ENCODE measurements around the gene FKBP1B.

The FKBP1B gene

DNA sequence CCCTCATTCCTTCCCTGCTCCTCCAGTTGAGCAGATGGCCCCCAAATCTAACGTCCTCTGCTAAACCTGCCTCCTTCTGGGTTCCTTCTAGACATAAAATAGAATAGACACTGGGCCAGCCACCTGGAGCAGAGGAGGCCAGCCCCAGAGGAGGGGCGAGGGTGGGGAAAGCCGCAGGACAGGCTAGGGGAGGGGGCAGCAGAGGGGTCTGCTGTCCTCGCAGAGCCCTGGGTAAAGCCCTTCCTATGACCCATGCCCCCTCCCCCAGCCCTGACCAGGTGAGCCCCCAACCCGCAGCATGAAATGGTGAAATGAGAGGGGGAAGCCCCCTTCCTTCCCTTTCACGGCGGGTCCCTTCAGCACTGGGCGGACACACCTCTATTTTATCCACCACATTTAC is 31.8 kb upstream of the FKBP1B start:
- no peak for DNase-seq
- no peak overlapping the region for H3K4me3 ChIP-seq (ENCODE audit: control insufficient read depth in 1 of 7, extremely low read depth in 1 of 7, insufficient read depth in 4 of 7, low read depth in 2 of 7, low read length in 6 of 7)
- H3K4me1 ChIP-seq (ENCODE audit: control extremely low read depth in 1 of 4, control insufficient read depth in 4 of 4, insufficient read depth in 4 of 4, low read length in 3 of 4) = peaks cover 0 to 9% (median 3%) of the 10 kb centered on the region in 4 experiments
- ChIA-PET CTCF (no interaction called here), POLR2A (no interaction called here)
- WGBS (ENCODE audit: insufficient coverage) = 92% methylated on average over 2 of the region's 8 CpGs
- H3K27me3 ChIP-seq (replicated peaks in 2 of 5; ENCODE audit: control insufficient read depth in 4 of 5, insufficient read depth in 5 of 5, low read length in 4 of 5) = no peaks in the 10 kb centered on the region
- H3K27ac ChIP-seq (ENCODE audit: insufficient read depth in 1 of 2, low read depth in 1 of 2, low read length in 2 of 2, poor library complexity in 1 of 2, severe bottlenecking in 2 of 2) = no peak overlapping the region
- no peaks in the 10 kb centered on the region for H3K9me3 ChIP-seq (ENCODE audit: control extremely low read depth in 1 of 5, control insufficient read depth in 4 of 5, insufficient read depth in 2 of 5, low read depth in 1 of 5, low read length in 4 of 5)
- H3K36me3 ChIP-seq (ENCODE audit: control insufficient read depth in 4 of 4, insufficient read depth in 4 of 4, low read length in 3 of 4) = peaks cover 0 to 7% (median 5%) of the 10 kb centered on the region in 4 experiments

DNA sequence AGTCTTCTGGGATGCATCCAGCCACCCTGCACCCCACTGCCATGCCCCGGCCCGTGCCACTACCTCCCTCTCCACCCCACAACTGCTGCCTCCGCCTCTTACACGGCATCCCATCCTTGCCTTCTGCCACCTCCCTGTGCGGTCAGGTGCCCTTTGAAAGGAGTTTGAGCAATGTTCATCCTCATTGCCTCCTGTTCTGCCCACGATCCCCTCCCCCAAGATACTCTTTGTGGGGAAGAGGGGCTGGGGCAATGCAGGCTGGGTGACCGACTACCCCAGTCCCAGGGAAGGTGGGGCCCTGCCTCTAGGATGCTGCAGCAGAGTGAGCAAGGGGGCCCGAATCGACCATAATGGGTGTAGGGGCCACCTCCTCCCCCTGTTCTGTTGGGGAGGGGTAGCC is 31.3 kb upstream of the FKBP1B start:
- no peak for DNase-seq
- ChIA-PET POLR2A (no interaction called here), CTCF (no interaction called here)
- H3K9me3 ChIP-seq (ENCODE audit: control extremely low read depth in 1 of 5, control insufficient read depth in 4 of 5, insufficient read depth in 2 of 5, low read depth in 1 of 5, low read length in 4 of 5) = no peaks in the 10 kb centered on the region
- peaks cover 0 to 11% (median 8%) of the 10 kb centered on the region in 4 experiments for H3K36me3 ChIP-seq (ENCODE audit: control insufficient read depth in 4 of 4, insufficient read depth in 4 of 4, low read length in 3 of 4)
- 95% methylated on average over 4 of the region's 9 CpGs for WGBS (ENCODE audit: insufficient coverage)
- peaks cover 0 to 4% (median 2%) of the 10 kb centered on the region in 4 experiments for H3K4me1 ChIP-seq (ENCODE audit: control extremely low read depth in 1 of 4, control insufficient read depth in 4 of 4, insufficient read depth in 4 of 4, low read length in 3 of 4)
- H3K27me3 ChIP-seq (replicated peaks in 2 of 5; ENCODE audit: control insufficient read depth in 4 of 5, insufficient read depth in 5 of 5, low read length in 4 of 5) = no peaks in the 10 kb centered on the region
- H3K27ac ChIP-seq (ENCODE audit: insufficient read depth in 1 of 2, low read depth in 1 of 2, low read length in 2 of 2, poor library complexity in 1 of 2, severe bottlenecking in 2 of 2) = no peak overlapping the region
- H3K4me3 ChIP-seq (ENCODE audit: control insufficient read depth in 1 of 7, extremely low read depth in 1 of 7, insufficient read depth in 4 of 7, low read depth in 2 of 7, low read length in 6 of 7) = no peak overlapping the region

DNA sequence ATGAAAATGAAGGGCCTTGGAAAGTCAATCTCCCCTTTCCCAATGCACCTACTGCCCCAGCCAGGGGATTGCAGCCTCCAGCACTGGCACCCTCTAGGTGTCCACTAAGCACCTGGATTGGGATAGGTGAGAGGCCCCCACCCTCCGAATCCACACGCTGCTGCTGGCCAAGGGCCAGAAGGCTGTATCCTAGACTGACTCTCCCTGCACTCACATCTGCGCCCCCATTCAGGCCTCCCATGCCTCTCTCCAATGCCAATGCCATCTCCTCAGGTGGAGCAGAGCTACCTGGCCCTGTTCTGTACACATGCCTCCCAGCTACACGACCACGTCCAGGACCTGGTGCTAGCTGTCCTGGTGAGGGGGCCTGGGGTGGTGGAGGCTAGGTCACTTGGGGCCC is 29.8 kb upstream of the FKBP1B start:
- no peak overlapping the region for H3K4me3 ChIP-seq (ENCODE audit: control insufficient read depth in 1 of 7, extremely low read depth in 1 of 7, insufficient read depth in 4 of 7, low read depth in 2 of 7, low read length in 6 of 7)
- DNase-seq = no peak
- H3K27me3 ChIP-seq (replicated peaks in 2 of 5; ENCODE audit: control insufficient read depth in 4 of 5, insufficient read depth in 5 of 5, low read length in 4 of 5) = no peaks in the 10 kb centered on the region
- no peaks in the 10 kb centered on the region for H3K9me3 ChIP-seq (ENCODE audit: control extremely low read depth in 1 of 5, control insufficient read depth in 4 of 5, insufficient read depth in 2 of 5, low read depth in 1 of 5, low read length in 4 of 5)
- H3K36me3 ChIP-seq (ENCODE audit: control insufficient read depth in 4 of 4, insufficient read depth in 4 of 4, low read length in 3 of 4) = peaks cover 2 to 26% (median 14%) of the 10 kb centered on the region in 4 experiments
- CTCF ChIA-PET = interaction anchor here (1.5 kb wide), 1 partner anchor 8 kb away, joined by 4 read pairs; no protein-coding TSS in a partner anchor
- POLR2A ChIA-PET = no interaction called here
- H3K4me1 ChIP-seq (ENCODE audit: control extremely low read depth in 1 of 4, control insufficient read depth in 4 of 4, insufficient read depth in 4 of 4, low read length in 3 of 4) = peaks cover 0 to 4% (median 2%) of the 10 kb centered on the region in 4 experiments
- no peak overlapping the region for H3K27ac ChIP-seq (ENCODE audit: insufficient read depth in 1 of 2, low read depth in 1 of 2, low read length in 2 of 2, poor library complexity in 1 of 2, severe bottlenecking in 2 of 2)
- 85% methylated on average over 2 of the region's 5 CpGs for WGBS (ENCODE audit: insufficient coverage)

DNA sequence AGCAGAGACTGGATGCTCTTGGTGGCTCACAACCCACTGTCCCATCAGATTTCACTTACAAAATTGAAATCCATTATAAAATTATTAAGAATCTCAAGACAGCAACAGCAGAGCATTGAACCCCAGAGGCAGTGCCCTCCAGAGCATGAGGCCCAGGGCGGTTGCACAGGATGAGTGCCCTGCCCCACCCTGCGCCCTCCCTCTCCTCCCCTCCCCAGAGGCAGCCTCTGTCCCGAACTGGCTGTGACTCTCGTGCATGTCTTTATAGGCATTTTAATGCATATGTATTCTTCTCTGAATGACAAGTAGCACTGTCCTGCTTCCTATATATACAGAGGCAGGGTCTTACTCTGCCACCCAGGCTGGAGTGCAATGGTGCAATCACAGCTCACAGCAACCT is 29.3 kb upstream of the FKBP1B start:
- Histone ChIP-seq H3K9me3 (ENCODE audit: control extremely low read depth in 1 of 5, control insufficient read depth in 4 of 5, insufficient read depth in 2 of 5, low read depth in 1 of 5, low read length in 4 of 5) (no peaks in the 10 kb centered on the region), H3K36me3 (ENCODE audit: control insufficient read depth in 4 of 4, insufficient read depth in 4 of 4, low read length in 3 of 4) (peaks cover 2 to 31% (median 19%) of the 10 kb centered on the region in 4 experiments), H3K4me1 (ENCODE audit: control extremely low read depth in 1 of 4, control insufficient read depth in 4 of 4, insufficient read depth in 4 of 4, low read length in 3 of 4) (peaks cover 0 to 4% (median 2%) of the 10 kb centered on the region in 4 experiments), H3K4me3 (ENCODE audit: control insufficient read depth in 1 of 7, extremely low read depth in 1 of 7, insufficient read depth in 4 of 7, low read depth in 2 of 7, low read length in 6 of 7) (no peak overlapping the region), H3K27me3 (replicated peaks in 2 of 5; ENCODE audit: control insufficient read depth in 4 of 5, insufficient read depth in 5 of 5, low read length in 4 of 5) (no peaks in the 10 kb centered on the region), H3K27ac (ENCODE audit: insufficient read depth in 1 of 2, low read depth in 1 of 2, low read length in 2 of 2, poor library complexity in 1 of 2, severe bottlenecking in 2 of 2) (no peak overlapping the region)
- 100% methylated on average over 1 of the region's 4 CpGs for WGBS (ENCODE audit: insufficient coverage)
- ChIA-PET POLR2A (no interaction called here), CTCF (interaction anchor here (1.5 kb wide), 1 partner anchor 8 kb away, joined by 4 read pairs; no protein-coding TSS in a partner anchor)
- DNase-seq = no peak

DNA sequence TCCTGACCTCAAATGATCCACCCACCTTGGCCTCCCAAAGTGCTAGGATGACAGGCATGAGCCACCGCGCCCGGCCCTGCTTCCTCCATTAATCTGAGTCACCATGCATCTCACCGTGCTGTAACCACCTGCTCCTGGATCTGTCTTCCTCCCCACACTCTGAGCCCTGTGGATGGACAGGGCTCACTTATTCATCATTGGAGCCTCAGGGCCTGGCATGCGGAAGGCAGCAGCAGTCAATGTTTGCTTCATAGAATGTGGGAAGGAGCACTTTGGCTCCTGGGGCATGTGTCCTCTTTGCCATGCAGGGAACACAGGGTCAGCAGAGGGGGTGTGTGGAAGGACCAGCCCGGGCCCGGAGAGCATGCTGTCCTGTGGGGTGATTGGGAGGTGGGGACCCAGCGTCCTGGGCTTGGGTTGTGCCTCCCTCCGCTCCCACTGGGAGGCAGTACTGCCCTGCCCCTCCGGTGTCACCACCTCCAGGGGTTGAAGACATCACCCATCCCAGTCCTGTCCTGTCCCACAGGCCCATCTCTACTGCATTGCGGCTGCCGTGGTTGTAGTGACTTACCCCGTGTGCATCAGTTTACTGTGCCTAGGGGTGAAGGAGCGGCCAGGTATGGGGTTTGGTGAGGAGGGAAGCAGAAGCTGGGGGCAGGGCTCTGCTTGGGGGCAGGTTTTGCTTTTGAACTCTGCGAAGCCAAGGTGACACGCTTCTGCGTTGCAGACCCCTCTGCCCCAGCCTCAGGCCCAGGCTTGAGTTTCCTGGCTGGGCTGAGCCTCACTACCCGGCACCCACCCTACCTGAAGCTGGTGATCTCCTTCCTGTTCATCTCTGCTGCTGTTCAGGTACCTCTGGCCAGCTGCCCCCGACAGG is 28.2 kb upstream of the FKBP1B start:
- H3K36me3 ChIP-seq (ENCODE audit: control insufficient read depth in 4 of 4, insufficient read depth in 4 of 4, low read length in 3 of 4) = peaks cover 2 to 37% (median 21%) of the 10 kb centered on the region in 4 experiments
- H3K27ac ChIP-seq (ENCODE audit: insufficient read depth in 1 of 2, low read depth in 1 of 2, low read length in 2 of 2, poor library complexity in 1 of 2, severe bottlenecking in 2 of 2) = no peak overlapping the region
- H3K27me3 ChIP-seq (replicated peaks in 2 of 5; ENCODE audit: control insufficient read depth in 4 of 5, insufficient read depth in 5 of 5, low read length in 4 of 5) = no peaks in the 10 kb centered on the region
- CTCF ChIA-PET = interaction anchor here (1.5 to 1.9 kb wide), 2 partner anchors 9 to 11 kb away, joined by 4 to 6 read pairs; no protein-coding TSS in a partner anchor
- POLR2A ChIA-PET = no interaction called here
- peaks cover 0 to 4% (median 0%) of the 10 kb centered on the region in 4 experiments for H3K4me1 ChIP-seq (ENCODE audit: control extremely low read depth in 1 of 4, control insufficient read depth in 4 of 4, insufficient read depth in 4 of 4, low read length in 3 of 4)
- DNase-seq = peak in 2 of 3 donors; percentile 19 to 27
- H3K4me3 ChIP-seq (ENCODE audit: control insufficient read depth in 1 of 7, extremely low read depth in 1 of 7, insufficient read depth in 4 of 7, low read depth in 2 of 7, low read length in 6 of 7) = no peak overlapping the region
- no peaks in the 10 kb centered on the region for H3K9me3 ChIP-seq (ENCODE audit: control extremely low read depth in 1 of 5, control insufficient read depth in 4 of 5, insufficient read depth in 2 of 5, low read depth in 1 of 5, low read length in 4 of 5)
- WGBS (ENCODE audit: insufficient coverage) = 92% methylated on average over 14 of the region's 19 CpGs

DNA sequence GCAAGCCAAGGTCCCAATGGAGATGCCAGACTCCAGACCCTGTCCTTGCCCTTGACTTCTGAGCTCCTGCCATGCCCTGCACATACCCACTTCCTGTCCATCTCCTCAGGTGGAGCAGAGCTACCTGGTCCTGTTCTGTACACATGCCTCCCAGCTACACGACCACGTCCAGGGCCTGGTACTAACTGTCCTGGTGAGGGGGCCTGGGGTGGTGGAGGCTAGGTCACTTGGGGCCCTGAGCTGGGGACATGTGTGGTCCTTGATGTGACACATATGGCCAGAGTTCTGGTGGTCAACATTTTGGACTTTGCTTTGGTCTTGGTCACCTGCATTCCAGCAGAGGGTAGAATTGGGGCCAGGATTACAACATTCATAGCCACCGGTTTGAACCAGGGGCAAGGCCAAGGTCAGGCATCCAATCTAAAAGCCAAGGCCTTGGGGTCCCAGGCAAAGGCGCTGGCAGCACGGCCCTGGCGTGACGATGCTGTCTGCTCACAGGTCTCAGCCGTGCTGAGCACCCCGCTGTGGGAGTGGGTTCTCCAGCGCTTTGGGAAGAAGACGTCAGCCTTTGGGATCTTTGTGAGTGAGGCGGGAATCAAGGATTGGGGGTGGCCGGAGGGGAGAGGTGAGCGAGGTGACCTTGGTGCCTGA is 27.1 kb upstream of the FKBP1B start:
- Histone ChIP-seq H3K27ac (ENCODE audit: insufficient read depth in 1 of 2, low read depth in 1 of 2, low read length in 2 of 2, poor library complexity in 1 of 2, severe bottlenecking in 2 of 2) (no peak overlapping the region), H3K36me3 (ENCODE audit: control insufficient read depth in 4 of 4, insufficient read depth in 4 of 4, low read length in 3 of 4) (peaks cover 2 to 39% (median 22%) of the 10 kb centered on the region in 4 experiments), H3K4me1 (ENCODE audit: control extremely low read depth in 1 of 4, control insufficient read depth in 4 of 4, insufficient read depth in 4 of 4, low read length in 3 of 4) (no peaks in the 10 kb centered on the region), H3K9me3 (ENCODE audit: control extremely low read depth in 1 of 5, control insufficient read depth in 4 of 5, insufficient read depth in 2 of 5, low read depth in 1 of 5, low read length in 4 of 5) (no peaks in the 10 kb centered on the region), H3K4me3 (ENCODE audit: control insufficient read depth in 1 of 7, extremely low read depth in 1 of 7, insufficient read depth in 4 of 7, low read depth in 2 of 7, low read length in 6 of 7) (no peak overlapping the region), H3K27me3 (replicated peaks in 2 of 5; ENCODE audit: control insufficient read depth in 4 of 5, insufficient read depth in 5 of 5, low read length in 4 of 5) (no peaks in the 10 kb centered on the region)
- DNase-seq = no peak
- WGBS (ENCODE audit: insufficient coverage) = 99% methylated on average over 12 of the region's 14 CpGs
- CTCF ChIA-PET = interaction anchor here (1.9 kb wide), 1 partner anchor 10 kb away, joined by 6 read pairs; no protein-coding TSS in a partner anchor
- POLR2A ChIA-PET = no interaction called here

All from common myeloid progenitor, CD34-positive (primary cell).